Stimulated activated CD8-positive, alpha-beta memory T cell treated with anti-CD3 and anti-CD28 coated beads, Interleukin-4, amount 100 ng/mL, for 24 hours (primary cell): ENCODE results near the gene COL8A1.
A peak's percentile ranks its signal among the peaks of the same experiment; 100 is the strongest.

Source experiments
- DNase-seq: peaks from one replicate; pipeline ENCODE4 v3.0.0-alpha.2; 2020; ENCODE audit warnings: low read depth

The COL8A1 gene

DNA sequence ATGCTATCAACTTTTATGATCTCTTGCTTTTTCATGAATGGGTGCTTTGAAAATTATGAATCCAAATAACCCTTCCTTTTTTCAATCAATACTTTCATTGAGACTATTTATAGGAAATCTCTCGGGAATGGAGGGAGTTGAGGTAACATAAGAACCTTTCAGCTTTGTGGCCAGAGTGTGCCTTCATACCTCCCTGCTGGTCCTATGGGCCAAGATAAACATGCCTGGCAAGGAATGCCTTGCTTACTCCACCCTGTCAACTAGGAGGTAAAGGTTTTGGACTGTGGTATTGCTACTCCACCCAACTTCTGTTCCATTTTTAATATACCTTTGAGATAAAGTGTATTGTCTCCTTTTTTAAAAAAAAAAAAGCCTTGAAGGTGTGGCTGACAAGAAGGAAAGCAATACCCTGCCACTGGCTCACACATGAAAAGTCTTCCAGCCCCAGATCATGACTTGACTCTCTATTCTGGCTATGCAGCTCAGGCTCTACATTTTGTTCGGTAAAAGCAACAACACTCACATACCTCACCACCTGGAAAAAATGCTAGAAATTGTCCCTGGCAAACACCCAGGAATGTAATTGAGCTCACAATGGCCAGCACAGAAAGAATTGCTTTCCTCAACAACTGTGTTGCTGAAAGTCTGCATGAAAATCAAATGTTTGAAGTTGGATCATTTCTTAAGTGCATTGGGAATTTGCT is 35.8 kb downstream of the COL8A1 start:
- DNase-seq: no peak

DNA sequence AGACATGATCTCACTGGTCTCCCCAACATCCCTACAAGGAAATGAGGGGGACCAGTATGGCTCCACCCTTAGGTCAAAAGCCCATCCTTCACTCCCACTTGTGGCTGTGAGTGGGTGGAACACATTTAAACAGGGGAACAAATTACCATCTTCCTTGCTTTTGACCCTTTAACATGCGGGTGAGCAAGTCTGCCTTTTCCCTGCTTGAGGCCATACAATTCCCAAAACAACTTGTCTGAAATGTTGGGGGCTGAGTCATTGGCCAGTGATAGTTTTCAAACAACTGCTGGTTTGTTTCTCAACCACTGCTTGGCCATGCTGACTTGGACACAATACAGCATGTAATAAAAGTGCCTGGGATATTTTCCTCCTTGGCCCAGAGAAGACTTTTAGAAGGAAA is 39.6 kb downstream of the COL8A1 start:
- no peak for DNase-seq

DNA sequence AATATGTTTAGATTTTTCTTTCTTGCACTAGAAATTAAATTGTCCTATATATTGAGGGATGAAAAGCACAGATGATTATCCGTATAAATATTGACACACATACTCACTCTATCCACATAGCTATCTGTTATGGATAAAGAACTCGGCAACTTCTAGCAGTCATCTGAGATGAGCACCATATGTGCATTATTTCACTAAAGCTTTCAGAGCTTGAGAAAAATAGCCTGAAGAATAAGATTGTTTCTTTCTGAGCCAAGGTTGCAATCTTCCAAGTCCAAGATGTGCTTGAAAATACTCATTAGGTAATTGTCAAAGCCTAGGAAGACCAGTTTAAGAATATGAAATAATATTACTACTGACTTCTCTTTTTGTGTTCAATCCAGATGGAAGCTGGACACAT is 40.5 kb downstream of the COL8A1 start:
- DNase-seq: no peak

DNA sequence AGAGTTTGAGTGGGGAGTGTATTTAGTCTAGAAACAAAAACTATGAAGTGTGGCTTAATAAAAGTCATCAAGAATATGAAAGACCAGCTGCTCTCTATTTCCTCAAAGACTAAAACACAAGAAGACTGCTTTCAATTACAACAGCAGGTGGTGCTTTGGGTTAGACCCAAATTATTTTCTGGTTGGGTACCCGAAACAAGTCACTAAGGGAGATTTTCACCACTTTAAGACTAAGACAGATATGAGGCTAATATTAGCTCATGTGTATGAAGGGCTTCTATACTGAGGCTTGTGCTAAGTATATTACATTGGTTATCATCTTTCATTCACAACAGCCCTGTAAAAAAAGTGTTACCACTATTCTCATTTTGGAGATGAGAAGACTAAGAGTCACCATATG is 43.1 kb downstream of the COL8A1 start:
- DNase-seq: no peak

DNA sequence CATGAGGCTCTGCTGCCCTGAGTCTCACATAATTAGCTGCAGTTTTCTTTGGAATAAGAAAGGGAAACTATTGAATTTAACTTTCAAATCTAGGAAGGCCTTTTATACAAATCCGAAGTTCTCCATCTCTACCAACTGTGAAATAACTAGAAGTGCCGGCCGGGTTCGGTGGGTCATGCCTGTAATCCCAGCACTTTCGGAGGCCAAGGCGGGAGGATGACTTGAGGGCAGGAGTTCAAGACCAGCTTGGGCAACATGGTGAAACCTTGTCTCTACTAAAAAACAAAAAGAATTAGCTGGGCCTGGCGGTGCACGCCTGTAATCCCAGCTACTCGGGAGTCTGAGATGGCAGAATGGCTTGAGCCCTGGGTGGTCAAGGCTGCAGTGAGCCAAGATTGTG is 43.6 kb downstream of the COL8A1 start:
- DNase-seq: no peak

DNA sequence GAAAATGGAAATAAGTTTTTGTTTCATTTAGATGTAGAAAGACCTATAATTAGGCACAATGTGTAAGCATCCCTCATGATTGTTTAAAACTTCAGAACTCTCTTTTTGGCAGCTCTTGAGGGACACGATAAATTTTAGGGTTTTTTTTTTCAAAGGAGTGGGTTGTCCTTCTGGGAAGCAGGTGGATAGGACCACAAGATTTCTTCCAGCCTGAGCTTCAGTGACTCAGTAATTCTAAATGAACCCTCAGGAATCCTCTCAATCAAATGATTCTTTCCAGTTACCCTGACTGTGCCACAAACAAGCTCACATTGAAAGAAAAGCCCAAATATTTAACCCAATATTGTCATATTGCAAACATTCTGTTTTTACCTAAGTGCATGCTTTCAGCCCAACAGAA is 45.1 kb downstream of the COL8A1 start:
- no peak for DNase-seq

DNA sequence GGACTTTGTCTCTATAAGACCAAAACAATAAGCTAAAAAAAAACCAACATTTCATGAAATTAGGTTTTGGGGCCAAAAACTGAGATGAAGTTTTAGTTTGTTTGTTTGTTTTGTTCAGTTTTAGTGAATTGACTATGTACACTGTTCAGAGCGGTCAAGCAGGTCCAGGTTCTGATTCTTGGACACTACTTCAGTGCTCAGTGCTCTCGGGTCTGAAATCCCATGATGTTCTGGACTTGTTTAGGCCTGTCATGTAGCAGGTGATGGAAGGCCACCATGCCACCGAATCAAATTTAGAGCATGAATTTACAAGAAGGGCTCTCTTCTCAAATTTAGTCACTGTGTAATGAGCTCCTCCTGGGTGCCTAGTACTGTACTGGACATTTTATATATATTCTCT is 45.5 kb downstream of the COL8A1 start:
- no peak for DNase-seq

DNA sequence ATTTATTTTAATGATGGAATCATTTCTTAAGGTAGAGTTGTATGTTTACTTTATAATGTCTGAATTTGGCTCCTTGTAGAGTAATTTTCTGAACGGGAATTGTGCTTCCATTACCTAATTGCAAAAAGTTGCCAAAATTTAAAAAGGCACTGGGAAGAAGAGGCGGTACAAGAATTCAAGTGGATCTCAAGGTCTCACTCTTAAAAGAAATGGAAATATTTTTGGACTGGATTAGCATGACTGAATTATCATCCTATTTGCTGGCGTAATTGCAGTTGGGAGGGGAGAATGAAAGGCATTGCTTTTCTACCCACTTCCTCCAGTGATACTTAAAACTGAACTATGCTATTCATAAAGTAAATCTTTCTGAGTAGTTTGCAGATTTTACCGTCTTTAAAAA is 46.2 kb downstream of the COL8A1 start:
- no peak for DNase-seq

DNA sequence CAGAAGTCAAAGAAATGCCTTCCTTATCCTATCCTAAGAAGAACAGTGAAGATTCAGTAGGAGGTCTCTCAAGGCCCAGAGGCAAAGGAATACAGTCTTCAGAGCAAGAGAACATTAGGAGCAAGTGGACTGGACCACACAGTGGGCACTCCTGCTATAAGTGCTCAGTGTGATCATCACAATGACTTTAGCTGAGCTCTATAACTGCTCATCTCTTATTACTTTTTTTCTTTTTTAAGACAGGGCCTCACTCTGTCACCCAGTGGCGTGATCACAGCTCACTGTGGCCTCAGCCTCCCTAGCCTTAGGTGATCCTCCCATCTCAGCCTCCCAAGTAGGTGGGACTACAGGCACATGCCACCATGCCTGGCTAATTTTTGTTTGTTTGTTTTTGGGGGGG is 48.1 kb downstream of the COL8A1 start:
- DNase-seq: no peak

DNA sequence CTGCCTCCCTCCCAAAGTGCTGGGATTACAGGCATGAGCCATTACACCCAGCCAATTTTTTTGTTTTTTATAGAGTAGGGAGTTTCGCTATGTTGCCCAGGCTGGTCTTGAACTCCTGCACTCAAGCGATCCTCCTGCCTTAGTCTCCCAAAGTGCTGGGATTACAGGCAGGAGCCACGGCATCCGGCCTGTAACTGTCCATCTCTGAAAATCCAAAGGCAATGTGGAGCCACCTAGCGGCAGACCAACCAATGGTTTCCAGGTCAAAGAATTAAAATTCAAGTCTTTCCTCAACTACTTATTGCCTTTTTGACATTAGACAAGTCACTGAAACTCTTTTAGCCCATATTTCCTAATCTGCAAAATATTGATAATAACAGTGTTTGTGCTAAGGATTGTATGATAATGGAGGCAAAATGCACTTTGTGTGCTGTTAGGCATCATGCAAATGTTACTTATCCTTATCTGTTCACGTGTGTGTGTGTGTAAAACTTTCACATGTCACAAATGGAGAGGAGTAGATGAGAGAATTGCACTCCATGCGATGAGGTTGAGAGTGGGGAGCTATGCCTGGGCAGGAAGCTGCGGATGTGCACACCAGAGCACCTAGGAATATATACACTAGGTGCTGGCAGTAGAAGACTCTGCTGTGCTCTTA is 48.7 kb downstream of the COL8A1 start:
- DNase-seq: peak; percentile 1

DNA sequence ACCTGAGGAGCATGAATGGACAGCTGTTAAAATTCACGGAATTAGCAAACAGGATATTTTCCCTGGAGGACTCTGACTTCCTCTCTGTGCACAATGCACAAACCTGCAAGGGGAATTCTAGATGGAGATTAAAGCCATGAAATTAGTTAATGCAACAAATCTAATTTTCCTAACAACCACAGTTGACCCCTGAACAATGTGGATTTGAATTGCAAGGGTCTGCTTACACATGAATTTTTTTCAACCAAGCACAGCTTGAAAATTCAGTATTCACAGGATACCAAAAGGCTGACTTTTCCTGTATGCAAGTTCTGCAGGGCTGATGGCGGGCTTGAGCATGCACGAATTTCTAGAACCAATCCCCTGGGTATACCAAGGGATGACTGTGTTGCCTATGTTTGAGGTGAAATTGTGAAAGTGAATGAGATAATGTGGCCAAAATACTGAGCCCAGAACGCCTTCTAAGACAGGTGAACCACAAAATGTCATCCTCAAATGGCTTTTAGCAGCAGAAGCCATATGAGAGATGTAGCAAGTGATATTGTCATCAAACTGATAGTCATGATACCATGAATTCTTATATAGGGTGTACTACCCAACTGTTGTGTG is 52.5 kb downstream of the COL8A1 start:
- DNase-seq: no peak

DNA sequence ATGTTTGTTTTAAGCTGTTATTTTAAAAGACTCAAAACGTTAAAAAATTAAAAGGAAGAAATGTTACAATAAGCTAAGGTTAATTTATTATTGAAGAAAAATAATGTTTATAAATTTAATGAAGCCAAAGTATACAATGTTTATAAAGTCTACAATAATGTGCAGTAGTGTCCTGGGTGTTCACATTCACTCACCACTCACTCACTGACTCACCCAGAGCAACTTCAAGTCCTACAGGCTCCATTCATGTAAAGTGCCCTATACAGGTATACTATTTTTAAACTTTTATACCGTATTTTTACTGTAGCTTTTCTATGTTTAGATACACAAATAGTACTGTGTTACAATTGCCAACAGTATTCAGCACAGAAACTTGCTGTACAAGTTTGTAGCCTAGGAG is 55.2 kb downstream of the COL8A1 start:
- DNase-seq: no peak

DNA sequence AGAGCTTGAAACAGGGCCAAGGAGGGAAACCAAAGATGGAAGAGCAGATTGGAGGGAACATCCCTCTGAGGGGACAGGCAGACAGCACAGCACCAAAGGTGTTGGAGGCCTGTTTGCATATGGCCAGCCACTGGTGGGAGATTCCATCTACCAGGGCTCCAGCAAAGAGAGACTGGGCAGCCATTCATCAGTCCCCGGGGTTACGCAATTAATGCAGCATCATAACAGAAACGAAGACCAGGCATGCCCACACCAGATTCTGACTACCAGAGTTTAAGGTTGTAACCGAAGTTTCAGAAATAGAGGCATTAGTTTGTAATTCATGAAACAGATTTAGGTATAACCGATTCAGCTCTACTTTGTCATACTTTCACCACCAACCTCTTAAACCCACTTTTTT is 58.1 kb downstream of the COL8A1 start:
- DNase-seq: no peak

DNA sequence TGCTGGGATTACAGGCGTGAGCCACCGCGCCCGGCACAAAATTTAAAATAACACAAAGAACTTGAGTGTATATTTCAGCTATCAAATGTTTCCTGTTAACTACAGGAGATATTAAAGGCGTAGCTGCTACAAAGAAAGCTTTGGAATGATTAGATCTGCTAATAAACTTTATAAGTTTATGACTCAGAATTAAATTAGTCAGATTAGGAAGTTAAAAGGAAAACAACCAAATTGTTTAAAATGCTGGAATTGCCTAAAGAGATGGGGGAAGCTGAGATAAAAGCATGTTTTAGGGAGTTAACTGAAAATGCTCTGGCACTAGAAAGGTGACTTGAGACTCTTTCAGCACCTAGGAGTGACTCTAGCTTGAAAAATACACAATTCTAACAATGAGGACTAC is 58.9 kb downstream of the COL8A1 start:
- DNase-seq: no peak

DNA sequence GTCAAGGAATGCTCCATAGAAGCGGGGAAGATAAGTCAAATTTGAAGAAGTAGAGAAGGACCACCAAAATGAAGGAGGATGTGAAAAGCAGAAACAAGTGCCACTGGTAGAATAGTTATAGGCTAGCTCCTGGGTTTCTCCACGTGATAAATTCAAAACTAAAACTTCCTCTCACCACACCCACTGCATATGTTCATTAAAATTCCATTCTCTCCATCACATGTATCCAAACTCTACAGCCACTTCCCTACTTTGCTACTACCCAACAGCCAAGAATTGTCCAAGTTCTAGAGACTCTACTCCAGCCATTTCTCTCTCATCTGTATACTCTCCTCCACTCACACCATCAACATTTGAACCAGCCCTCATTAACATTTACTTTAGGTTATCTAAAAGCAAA is 60.5 kb downstream of the COL8A1 start:
- DNase-seq: no peak

DNA sequence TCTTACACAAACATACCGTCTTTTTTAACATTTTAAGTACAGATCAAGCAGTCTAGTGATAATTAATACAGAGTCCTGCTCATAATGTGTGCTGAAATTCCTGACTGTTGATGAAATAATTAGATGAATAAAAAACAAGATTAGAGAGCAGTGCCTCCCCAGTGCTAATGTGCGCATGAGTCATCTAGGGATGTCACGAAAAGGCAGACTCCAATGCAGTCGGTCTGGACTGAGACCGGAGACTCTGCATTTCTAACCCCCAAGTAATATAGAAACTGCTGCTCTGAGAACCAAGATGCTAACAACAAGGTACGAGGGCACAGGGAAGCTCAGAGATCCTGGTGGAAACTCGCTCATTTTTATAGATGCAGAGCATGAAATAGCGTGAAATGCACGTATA is 61.4 kb downstream of the COL8A1 start:
- DNase-seq: no peak

DNA sequence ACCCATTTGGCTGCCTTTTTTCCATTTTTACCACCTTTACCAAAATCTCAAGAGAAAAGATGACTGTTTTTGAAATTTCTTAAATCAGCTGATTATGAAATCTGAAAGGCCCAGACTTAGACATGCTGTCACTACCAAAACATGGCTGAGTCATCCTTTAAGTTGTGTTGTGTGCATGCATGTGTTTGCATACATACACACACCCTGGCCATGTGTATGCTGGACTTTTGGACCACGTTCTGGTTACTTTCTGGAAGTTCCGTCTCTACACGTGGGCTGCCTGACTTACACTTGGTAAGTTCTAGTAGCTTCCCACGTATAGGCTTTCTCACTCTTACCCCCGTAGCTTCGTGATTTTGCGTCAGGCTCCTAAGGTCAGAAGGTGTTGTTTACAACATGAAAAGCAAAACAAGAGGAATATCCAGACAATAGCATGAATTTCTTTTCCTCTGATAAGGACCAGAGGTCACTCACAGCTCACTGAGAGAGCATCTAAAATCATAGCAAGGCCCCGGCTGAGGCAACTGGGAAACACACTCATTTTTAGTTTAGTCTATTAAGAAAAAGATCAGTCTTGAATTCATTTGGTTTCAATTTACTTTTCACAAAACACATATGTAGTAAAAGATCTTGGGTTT is 62.4 kb downstream of the COL8A1 start:
- no peak for DNase-seq

DNA sequence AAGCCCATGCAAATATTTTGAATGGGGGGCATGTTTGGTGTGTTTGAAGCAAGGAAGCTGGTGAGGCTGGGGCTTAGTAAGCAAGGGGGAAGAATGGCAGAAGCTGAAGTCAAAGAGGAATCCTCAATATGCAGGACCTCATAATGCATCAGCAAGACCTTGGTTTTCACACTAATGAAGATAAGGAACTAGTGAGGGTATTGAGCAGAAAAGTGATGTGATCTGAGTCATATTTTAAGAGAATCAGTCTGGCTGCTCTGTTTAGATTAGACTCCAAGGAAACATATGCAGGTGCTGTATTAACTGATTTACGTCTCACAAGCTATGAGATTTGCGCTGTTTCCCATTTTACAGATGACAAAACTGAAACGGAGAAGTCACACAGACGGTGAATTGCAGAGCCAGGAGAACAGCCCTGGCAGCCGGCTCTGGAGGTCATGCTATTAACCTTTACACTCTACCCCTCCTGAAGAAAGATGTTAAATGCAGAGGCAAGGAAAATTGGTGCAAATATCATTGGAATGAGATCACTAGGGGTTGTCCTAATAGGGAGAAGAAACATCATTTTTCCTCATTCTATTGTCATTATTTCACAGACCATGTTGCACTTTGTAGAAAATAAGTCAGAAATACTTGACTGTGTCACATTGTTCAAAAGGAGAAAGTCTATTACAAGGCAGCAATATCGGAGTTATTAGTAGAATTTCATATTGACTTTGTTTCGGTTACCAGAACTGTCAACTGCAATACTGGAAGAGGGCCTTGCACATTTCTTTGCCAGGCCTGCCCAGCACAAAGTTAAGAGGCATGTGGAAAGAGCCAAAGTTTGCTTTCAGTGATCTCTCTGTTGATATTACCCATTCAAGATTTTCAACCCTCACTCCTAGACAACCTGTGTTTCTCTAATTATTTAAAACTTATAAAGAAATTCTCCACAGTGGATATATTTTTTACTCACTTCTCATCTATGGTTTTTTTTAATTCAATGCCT is 64.9 kb downstream of the COL8A1 start:
- no peak for DNase-seq

DNA sequence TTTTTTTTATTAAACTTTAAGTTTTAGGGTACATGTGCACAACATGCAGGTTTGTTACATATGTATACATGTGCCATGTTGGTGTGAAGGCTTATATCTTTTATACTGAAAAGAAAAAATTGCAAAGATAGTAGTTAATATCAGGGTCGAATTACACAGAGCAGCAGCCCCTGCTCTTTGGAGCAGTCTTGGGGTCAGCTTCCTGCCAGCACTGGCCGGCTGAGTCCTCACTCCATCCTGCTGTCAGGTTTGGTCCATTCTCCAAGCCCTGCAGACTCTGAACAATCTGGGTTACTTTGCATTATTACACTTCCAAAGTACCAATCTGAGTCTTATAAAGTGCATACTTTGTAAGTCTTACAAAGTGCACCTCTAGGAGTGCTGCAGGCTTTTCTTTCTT is 66.0 kb downstream of the COL8A1 start:
- DNase-seq: no peak

DNA sequence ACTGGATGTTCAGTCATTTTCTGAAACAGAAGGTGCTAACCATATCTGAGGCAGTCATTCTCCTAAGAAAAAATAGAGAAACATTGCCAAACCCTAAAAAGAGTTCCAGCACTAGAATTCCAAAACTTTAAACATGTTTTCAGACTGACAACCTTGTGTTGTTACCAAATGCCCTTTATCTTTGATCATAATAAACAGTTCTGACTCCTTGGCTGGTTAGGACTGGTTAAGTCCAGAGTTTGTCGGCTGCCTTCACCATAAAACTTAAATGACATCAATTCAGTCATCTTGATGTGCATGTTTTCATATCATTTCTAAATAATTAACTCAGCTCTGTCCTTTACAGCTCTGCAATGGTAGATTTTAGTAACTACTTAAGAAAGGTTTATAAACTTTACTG is 68.0 kb downstream of the COL8A1 start:
- no peak for DNase-seq

DNA sequence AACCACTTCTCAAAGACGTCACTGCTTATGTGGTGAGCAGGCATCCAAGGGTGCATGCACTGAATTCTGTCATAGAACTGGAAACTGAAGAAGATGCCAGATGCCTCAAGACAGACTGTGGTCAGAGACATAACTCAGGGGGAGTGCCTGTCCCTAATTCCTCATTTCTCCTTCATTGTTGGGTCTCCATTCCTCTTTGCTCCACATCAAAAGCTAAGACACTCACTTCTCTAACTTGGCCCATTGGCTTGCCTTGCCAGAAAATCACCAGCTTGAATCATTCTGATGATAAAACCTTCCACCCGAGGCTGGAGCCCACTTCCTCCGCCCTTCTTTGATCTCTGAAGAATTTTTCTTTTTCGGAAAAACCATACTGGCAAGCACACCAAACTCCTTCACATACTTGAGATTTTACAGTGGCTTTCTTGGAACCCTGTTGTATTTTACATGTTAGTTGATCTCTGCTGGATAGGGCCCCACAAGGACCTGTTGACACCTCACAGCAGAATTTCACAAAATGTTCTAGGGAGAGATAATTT is 69.9 kb downstream of the COL8A1 start:
- no peak for DNase-seq

DNA sequence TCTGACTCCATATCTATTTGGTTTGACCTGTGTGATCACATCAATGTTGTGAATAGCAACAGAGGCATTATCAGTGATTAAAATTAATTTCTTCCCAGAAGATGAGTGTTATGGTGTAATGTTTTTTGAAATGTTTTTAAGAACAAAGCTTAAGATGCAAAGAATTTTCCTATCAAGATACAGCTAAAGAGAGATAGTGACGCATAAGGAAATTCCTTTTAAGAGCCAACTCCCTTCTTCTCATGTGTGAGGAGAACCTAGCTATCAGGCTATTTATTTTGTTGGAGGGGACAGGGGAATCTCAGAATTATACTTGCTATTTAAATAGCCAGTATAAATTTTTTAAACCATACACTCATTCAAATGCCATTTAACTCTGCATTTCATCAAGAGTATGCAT is 71.3 kb downstream of the COL8A1 start:
- DNase-seq: no peak
